OCI-LY1 (cell line): ENCODE measurements around the gene CDH2.

Experiments used
- H2AFZ ChIP-seq: fragments of 200-600 bp; sonication (generic), shearing (Covaris generic); 2 replicates; pipeline ENCODE4 v1.6.0; 2014; ENCODE audit warnings: antibody characterized with exemption, mild to moderate bottlenecking, low read length
- H3F3A ChIP-seq: fragments of 200-600 bp; sonication (generic), shearing (Covaris generic); 2 replicates; pipeline ENCODE4 v1.6.0; 2014; ENCODE audit warnings: mild to moderate bottlenecking, antibody characterized with exemption, low read length, moderate library complexity; ENCODE audit not compliant: insufficient read depth
- H3K27ac ChIP-seq: fragments of 200-600 bp; sonication (generic); 2 replicates; pipeline ENCODE4 v1.5.1; 2014; ENCODE audit warnings: low read length, mixed run types, mild to moderate bottlenecking, low read depth; ENCODE audit not compliant: poor library complexity, severe bottlenecking
- H3K27me3 ChIP-seq: fragments of 200-600 bp; sonication (generic); 2 replicates; pipeline ENCODE4 v1.6.0; 2014; ENCODE audit warnings: antibody characterized with exemption, mild to moderate bottlenecking, low read length, moderate library complexity; ENCODE audit not compliant: insufficient read depth
- H3K36me3 ChIP-seq: fragments of 200-600 bp; sonication (generic); 2 replicates; pipeline ENCODE4 v1.6.1; 2014; ENCODE audit warnings: mild to moderate bottlenecking, antibody characterized with exemption, low read length, moderate library complexity, mixed read lengths; ENCODE audit not compliant: insufficient read depth
- H3K4me1 ChIP-seq: fragments of 200-600 bp; sonication (generic); 2 replicates; pipeline ENCODE4 v1.5.1; 2014; ENCODE audit warnings: mild to moderate bottlenecking, low read length, moderate library complexity; ENCODE audit not compliant: insufficient read depth, severe bottlenecking
- H3K4me2 ChIP-seq: fragments of 200-600 bp; sonication (generic), shearing (Covaris generic); 2 replicates; pipeline ENCODE4 v1.6.1; 2014; ENCODE audit warnings: low read length
- H3K4me3 ChIP-seq: fragments of 200-600 bp; sonication (generic); 2 replicates; pipeline ENCODE4 v1.5.1; 2014; ENCODE audit warnings: low read length, low read depth, mild to moderate bottlenecking, mixed read lengths; ENCODE audit not compliant: poor library complexity, severe bottlenecking
- H3K79me2 ChIP-seq: fragments of 200-600 bp; shearing (Covaris generic); 2 replicates; pipeline ENCODE4 v1.6.1; 2016; ENCODE audit warnings: mixed run types, low read length, mixed read lengths; ENCODE audit not compliant: insufficient read depth
- H3K9ac ChIP-seq: fragments of 200-600 bp; sonication (generic), shearing (Covaris generic); 2 replicates; pipeline ENCODE4 v1.6.1; 2014; ENCODE audit warnings: mild to moderate bottlenecking, low read length, mixed read lengths
- H3K9me2 ChIP-seq: fragments of 200-600 bp; sonication (generic), shearing (Covaris generic); 2 replicates; pipeline ENCODE4 v1.6.1; 2014; ENCODE audit warnings: low read depth, mild to moderate bottlenecking, low read length, mixed read lengths
- H3K9me3 ChIP-seq: fragments of 200-600 bp; shearing (Covaris generic); 2 replicates; pipeline ENCODE4 v1.6.1; 2014; ENCODE audit warnings: low read length, mixed read lengths
- H4K20me1 ChIP-seq: fragments of 200-600 bp; sonication (generic), shearing (Covaris generic); 2 replicates; pipeline ENCODE4 v1.6.0; 2016; ENCODE audit warnings: mild to moderate bottlenecking, low read length; ENCODE audit not compliant: insufficient read depth
- EZH2 ChIP-seq: fragments of 200-600 bp; sonication (generic), shearing (Covaris generic); IDR thresholded peaks from 2 replicates; pipeline ENCODE4 v1.8.0; 2017; ENCODE audit warnings: borderline replicate concordance, mixed run types, mild to moderate bottlenecking, antibody characterized with exemption, low read length, moderate library complexity, mixed read lengths
- TF ChIP-seq, protein P1 (sequence below): fragments of 200-600 bp; sonication (generic), shearing (Covaris generic); IDR thresholded peaks from 2 replicates; pipeline ENCODE4 v1.5.1; 2017; ENCODE audit warnings: mild to moderate bottlenecking, antibody characterized with exemption, low read length, moderate library complexity, mixed read lengths

CDH2 gene

DNA sequence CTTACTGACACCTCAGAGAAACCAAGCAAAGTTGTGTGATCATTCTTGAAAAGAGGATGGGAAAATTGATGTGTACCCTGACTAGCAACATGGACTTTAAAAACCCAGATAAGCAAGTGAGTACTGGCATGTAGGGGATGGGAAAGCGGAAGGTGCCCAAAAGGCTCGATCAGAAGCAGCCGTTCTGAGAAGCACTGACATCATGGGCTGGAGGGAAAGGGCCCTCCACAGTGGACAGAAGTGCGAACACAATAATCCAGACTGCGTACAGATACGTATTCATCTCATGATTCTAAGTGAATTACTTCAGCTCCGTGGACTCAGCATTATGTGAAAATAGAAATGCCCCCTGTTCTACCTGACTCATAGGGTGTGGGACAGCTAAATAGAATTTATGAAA lies 42.2 kb downstream of the CDH2 start:
- Histone ChIP-seq H4K20me1 (no peaks in the 10 kb centered on the region), H3K79me2 (no peaks in the 10 kb centered on the region), H3K9me3 (no peaks in the 10 kb centered on the region), H3K4me3 (no peak overlapping the region), H3K27me3 (no peaks in the 10 kb centered on the region), H3K27ac (no peak overlapping the region), H3F3A (no peaks in the 10 kb centered on the region), H3K9ac (no peak overlapping the region), H3K9me2 (no peaks in the 10 kb centered on the region), H3K4me2 (no peak overlapping the region), H3K4me1 (no peaks in the 10 kb centered on the region), H2AFZ (no peak overlapping the region), H3K36me3 (no peaks in the 10 kb centered on the region)
- TF ChIP-seq, protein P1, sequence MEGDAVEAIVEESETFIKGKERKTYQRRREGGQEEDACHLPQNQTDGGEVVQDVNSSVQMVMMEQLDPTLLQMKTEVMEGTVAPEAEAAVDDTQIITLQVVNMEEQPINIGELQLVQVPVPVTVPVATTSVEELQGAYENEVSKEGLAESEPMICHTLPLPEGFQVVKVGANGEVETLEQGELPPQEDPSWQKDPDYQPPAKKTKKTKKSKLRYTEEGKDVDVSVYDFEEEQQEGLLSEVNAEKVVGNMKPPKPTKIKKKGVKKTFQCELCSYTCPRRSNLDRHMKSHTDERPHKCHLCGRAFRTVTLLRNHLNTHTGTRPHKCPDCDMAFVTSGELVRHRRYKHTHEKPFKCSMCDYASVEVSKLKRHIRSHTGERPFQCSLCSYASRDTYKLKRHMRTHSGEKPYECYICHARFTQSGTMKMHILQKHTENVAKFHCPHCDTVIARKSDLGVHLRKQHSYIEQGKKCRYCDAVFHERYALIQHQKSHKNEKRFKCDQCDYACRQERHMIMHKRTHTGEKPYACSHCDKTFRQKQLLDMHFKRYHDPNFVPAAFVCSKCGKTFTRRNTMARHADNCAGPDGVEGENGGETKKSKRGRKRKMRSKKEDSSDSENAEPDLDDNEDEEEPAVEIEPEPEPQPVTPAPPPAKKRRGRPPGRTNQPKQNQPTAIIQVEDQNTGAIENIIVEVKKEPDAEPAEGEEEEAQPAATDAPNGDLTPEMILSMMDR = no peak
- no peak for TF ChIP-seq EZH2

DNA sequence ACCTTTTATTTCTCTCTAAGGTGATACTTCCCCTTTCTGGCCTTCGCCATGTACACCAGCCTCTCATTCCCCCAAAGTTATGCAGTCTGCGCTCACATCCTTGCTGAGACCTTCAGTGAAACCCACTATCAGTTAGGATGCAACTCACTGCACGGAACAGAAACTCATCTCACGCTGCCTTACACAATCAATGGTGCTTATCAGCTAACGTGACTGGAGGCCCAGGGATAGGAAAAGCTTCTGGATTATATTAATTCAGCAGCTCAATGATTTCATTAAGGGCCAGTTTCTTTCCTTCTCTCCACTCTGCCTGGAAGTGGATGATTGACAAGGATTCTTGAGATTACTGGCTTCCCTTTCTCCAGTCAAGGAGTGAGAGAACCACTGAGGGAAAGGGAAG lies 44.8 kb downstream of the CDH2 start:
- H3K9ac ChIP-seq = no peak overlapping the region
- no peak overlapping the region for H3K27ac ChIP-seq
- no peaks in the 10 kb centered on the region for H3K36me3 ChIP-seq
- no peaks in the 10 kb centered on the region for H4K20me1 ChIP-seq
- H3K4me3 ChIP-seq = no peak overlapping the region
- no peak overlapping the region for H3K4me2 ChIP-seq
- H3K79me2 ChIP-seq = no peaks in the 10 kb centered on the region
- H3K9me3 ChIP-seq = no peaks in the 10 kb centered on the region
- H3K9me2 ChIP-seq = no peaks in the 10 kb centered on the region
- H2AFZ ChIP-seq = no peak overlapping the region
- TF ChIP-seq, protein P1 = no peak
- no peak for TF ChIP-seq EZH2
- H3F3A ChIP-seq = no peaks in the 10 kb centered on the region
- H3K27me3 ChIP-seq = no peaks in the 10 kb centered on the region
- H3K4me1 ChIP-seq = no peaks in the 10 kb centered on the region

DNA sequence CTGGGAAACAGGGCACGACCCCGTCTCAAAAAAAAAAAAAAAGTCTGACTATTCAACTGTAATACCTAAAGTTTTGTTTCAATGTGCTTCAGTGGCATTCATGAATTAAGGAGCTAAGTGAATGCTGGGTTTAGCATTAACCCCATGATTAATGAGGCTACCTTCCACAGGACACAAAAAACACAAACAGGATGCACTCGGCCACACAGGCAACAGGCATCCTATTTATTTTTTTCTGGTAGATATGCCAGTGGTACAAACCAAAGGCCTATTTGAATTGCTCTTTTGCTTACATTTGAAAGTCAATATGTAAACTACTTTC lies 48.3 kb downstream of the CDH2 start:
- Histone ChIP-seq H3K9ac (no peak overlapping the region), H3F3A (no peaks in the 10 kb centered on the region), H3K36me3 (no peaks in the 10 kb centered on the region), H3K27ac (no peak overlapping the region), H3K27me3 (no peaks in the 10 kb centered on the region), H3K79me2 (no peaks in the 10 kb centered on the region), H3K4me1 (no peaks in the 10 kb centered on the region), H3K9me3 (no peaks in the 10 kb centered on the region), H3K9me2 (no peaks in the 10 kb centered on the region), H3K4me3 (no peak overlapping the region), H4K20me1 (no peaks in the 10 kb centered on the region), H2AFZ (no peak overlapping the region), H3K4me2 (no peak overlapping the region)
- TF ChIP-seq, protein P1 = no peak
- no peak for TF ChIP-seq EZH2
